A549 (cell line): ENCODE measurements around the gene LPCAT1. TPM values are rescaled to one million over a fixed set of nuclear protein-coding genes. Genes with fewer than 3 reads are reported as not detected.
A peak's percentile ranks its signal among the peaks of the same experiment; 100 is the strongest.

Experiments
- ATAC-seq, 2 experiments: fragments of 200-7000 bp in 1 of 2; fragments of >200 bp in 1 of 2; cut with Nextera tagmentation in 1 of 2; cut with Tn5 transposase in 1 of 2; 3 replicates each; pipeline versions ENCODE4 v1.8.0 to v1.9.1; 2018 to 2020; ENCODE audit warnings: mild to moderate bottlenecking in 1 of 2, moderate library complexity in 1 of 2
- CTCF ChIA-PET: fragments of 300-600 bp; sonication (Branson Sonifier 250); formaldehyde crosslinking; extraction: SDS; loops from one replicate; lab custom pipeline; 2021; ENCODE audit warnings: antibody characterized with exemption, inconsistent platforms; lab: Yijun Ruan, JAX
- POLR2A ChIA-PET: fragments of 350-600 bp; formaldehyde crosslinking; extraction: SDS; loops from one replicate; lab custom pipeline; 2021; ENCODE audit warnings: antibody characterized with exemption, inconsistent platforms; lab: Yijun Ruan, JAX
- DNase-seq, 2 experiments: peaks; one replicate each; pipeline versions ENCODE4 v3.0.0 to v3.0.0-alpha.2; 2011 to 2016; ENCODE audit warnings: low read depth in 1 of 2, low spot score in 1 of 2
- FAIRE-seq: peaks from 2 replicates; lab custom pipeline; 2011; peaks lifted over from hg19 to GRCh38; lab: Jason Lieb, UNC
- H3K27ac ChIP-seq, 2 experiments: fragments of >200 bp; sonication (Bioruptor Twin); formaldehyde crosslinking; 3 replicates each; pipeline ENCODE4 v1.5.1; 2016 to 2017
- H3K4me1 ChIP-seq: fragments of >200 bp; sonication (Bioruptor Twin); formaldehyde crosslinking; 3 replicates; pipeline ENCODE4 v1.6.1; 2016
- H3K4me2 ChIP-seq: fragments of >200 bp; sonication (Bioruptor Twin); formaldehyde crosslinking; 3 replicates; pipeline ENCODE4 v1.6.1; 2016
- H3K4me3 ChIP-seq: fragments of >200 bp; sonication (Bioruptor Twin); formaldehyde crosslinking; 3 replicates; pipeline ENCODE4 v1.5.1; 2016
- H3K9me3 ChIP-seq: fragments of >200 bp; sonication (Bioruptor Twin); formaldehyde crosslinking; 3 replicates; pipeline ENCODE4 v1.6.1; 2016
- ATOH8 ChIP-seq: fragments of 250-450 bp; sonication (Bioruptor Pico); IDR thresholded peaks from 2 replicates; pipeline ENCODE4 v1.5.0; 2020; ENCODE audit warnings: low read depth, mild to moderate bottlenecking, moderate library complexity
- CBX2 ChIP-seq: fragments of 200-600 bp; sonication (generic); IDR thresholded peaks from 2 replicates; pipeline ENCODE4 v1.6.1; 2016; ENCODE audit warnings: low read depth, mild to moderate bottlenecking, borderline replicate concordance
- CBX8 ChIP-seq: fragments of 200-600 bp; sonication (generic); IDR thresholded peaks from 2 replicates; pipeline ENCODE4 v1.6.1; 2016
- CHD2 ChIP-seq: fragments of 150-350 bp; IDR thresholded peaks from 2 replicates; pipeline ENCODE4 v1.6.1; 2014; ENCODE audit warnings: low read length; ENCODE audit not compliant: partially characterized antibody
- E2F6 ChIP-seq: IDR thresholded peaks from 2 replicates; pipeline ENCODE4 v1.6.1; 2012; ENCODE audit warnings: low read depth, borderline replicate concordance
- EHF ChIP-seq: fragments of 250-450 bp; sonication (Bioruptor Pico); IDR thresholded peaks from 2 replicates; pipeline ENCODE4 v1.5.0; 2020; ENCODE audit warnings: mild to moderate bottlenecking
- ELK1 ChIP-seq: fragments of 150-350 bp; IDR thresholded peaks from 2 replicates; pipeline ENCODE4 v1.6.1; 2014; ENCODE audit warnings: low read depth, mild to moderate bottlenecking, low read length
- EP300 ChIP-seq, 2 experiments: fragments of >200 bp; sonication (Bioruptor Twin); formaldehyde crosslinking; IDR thresholded peaks; 2 replicates in 1 of 2; 3 replicates in 1 of 2; pipeline ENCODE4 v1.6.1; 2016 to 2017
- FOXS1 ChIP-seq: fragments of 250-450 bp; sonication (Bioruptor Pico); IDR thresholded peaks from 2 replicates; pipeline ENCODE4 v1.5.0; 2020; ENCODE audit warnings: mild to moderate bottlenecking, moderate library complexity
- JUN ChIP-seq, 2 experiments: fragments of >200 bp; sonication (Bioruptor Twin); formaldehyde crosslinking; IDR thresholded peaks; 2 replicates in 1 of 2; 3 replicates in 1 of 2; pipeline ENCODE4 v1.6.1; 2016 to 2017
- MAZ ChIP-seq: fragments of 150-350 bp; IDR thresholded peaks from 2 replicates; pipeline ENCODE4 v1.6.1; 2014; ENCODE audit warnings: antibody characterized with exemption, low read depth, low read length, borderline replicate concordance
- NPAS2 ChIP-seq: fragments of 250-450 bp; sonication (Bioruptor Pico); IDR thresholded peaks from 2 replicates; pipeline ENCODE4 v1.8.0; 2022; ENCODE audit warnings: mild to moderate bottlenecking, moderate library complexity, borderline replicate concordance
- PBX3 ChIP-seq: IDR thresholded peaks from 2 replicates; pipeline ENCODE4 v1.6.1; 2012
- PHF8 ChIP-seq: fragments of 200-600 bp; sonication (generic); IDR thresholded peaks from 2 replicates; pipeline ENCODE4 v1.6.1; 2016; ENCODE audit warnings: low read depth, mild to moderate bottlenecking, antibody characterized with exemption, moderate library complexity, borderline replicate concordance
- POLR2A ChIP-seq: IDR thresholded peaks from 2 replicates; pipeline ENCODE4 v1.6.1; 2012; ENCODE audit warnings: mild to moderate bottlenecking, low read length
- POLR2AphosphoS2 ChIP-seq: conservative IDR thresholded peaks from 2 replicates; pipeline ENCODE4 v1.6.1; 2012; ENCODE audit warnings: low read length, improper control_type of control experiment, inconsistent platforms
- RAD21 ChIP-seq, 2 experiments: fragments of >200 bp in 1 of 2; sonication (Bioruptor Twin) in 1 of 2; formaldehyde crosslinking in 1 of 2; IDR thresholded peaks in 1 of 2; conservative IDR thresholded peaks in 1 of 2; 2 replicates in 1 of 2; 3 replicates in 1 of 2; pipeline ENCODE4 v1.6.1; 2012 to 2018; ENCODE audit warnings: inconsistent platforms in 1 of 2
- REST ChIP-seq: fragments of 200-600 bp; sonication (generic); IDR thresholded peaks from 2 replicates; pipeline ENCODE4 v1.6.1; 2016; ENCODE audit warnings: antibody characterized with exemption, mild to moderate bottlenecking, moderate library complexity
- RNF2 ChIP-seq: fragments of 200-600 bp; sonication (generic); IDR thresholded peaks from 2 replicates; pipeline ENCODE4 v1.6.1; 2016; ENCODE audit warnings: low read depth, mild to moderate bottlenecking, antibody characterized with exemption, moderate library complexity, borderline replicate concordance
- ZSCAN20 ChIP-seq: fragments of 250-450 bp; sonication (Bioruptor Pico); IDR thresholded peaks from 2 replicates; pipeline ENCODE4 v1.8.0; 2022; ENCODE audit warnings: mild to moderate bottlenecking, moderate library complexity
- WGBS: methylation state at CpG from one replicate; pipeline ENCODE4 v1.1.6; 2017; ENCODE audit errors: missing lambda C conversion rate; 5-methylcytosine and 5-hydroxymethylcytosine counted together
- polyA plus RNA-seq, 4 experiments: library from polyadenylated mRNA; depleted of rRNA in 3 of 4; stranded (reverse); fragments of >200 nt; fragmentation: RNase III in 1 of 4; extraction: RNeasy Plus Mini Kit Qiagen cat#74134 plus additional on column Dnase treatment in 1 of 4; gene quantifications; 2 replicates in 3 of 4; 3 replicates in 1 of 4; pipeline ENCODE4 v1.2.3, GENCODE V29; 2011 to 2017

The LPCAT1 gene
- polyA plus RNA-seq, 2 of the 4 experiments (the other 2 are of a cell fraction): 22.9 to 74.9 TPM

GRCh38 chr5:1557114-1557873 lies 33.5 kb upstream of the LPCAT1 start:
- Histone ChIP-seq H3K4me2 (no peak overlapping the region), H3K9me3 (no peaks in the 10 kb centered on the region), H3K27ac (peak overlapping the region in 1 of 2 experiments; percentile 90; a peak in 3 of 6 replicates)
- ATAC-seq (no peak), DNase-seq (no peak)
- TF ChIP-seq REST: no peak
- TF ChIP-seq JUN (IDR thresholded peaks at IDR 0.05): no peak
- TF ChIP-seq PHF8: no peak
- no peak for TF ChIP-seq RNF2
- TF ChIP-seq EHF: no peak
- no peak for TF ChIP-seq ELK1
- TF ChIP-seq ZSCAN20 (CRISPR knock-in tag): no peak
- no peak for TF ChIP-seq RAD21 (conservative IDR thresholded peaks at IDR 0.05 in 1 of 2, IDR thresholded peaks at IDR 0.05 in 1 of 2)
- TF ChIP-seq POLR2AphosphoS2: no peak
- TF ChIP-seq ATOH8 (CRISPR knock-in tag): no peak
- TF ChIP-seq FOXS1 (CRISPR knock-in tag): no peak
- no peak for TF ChIP-seq CBX2
- no peak for TF ChIP-seq E2F6
- no peak for TF ChIP-seq EP300 (IDR thresholded peaks at IDR 0.05)
- no peak for TF ChIP-seq CHD2
- TF ChIP-seq POLR2A: no peak
- TF ChIP-seq CBX8: no peak
- TF ChIP-seq MAZ: no peak
- no peak for TF ChIP-seq NPAS2
- no peak for TF ChIP-seq PBX3
- TF ChIP-seq, all 56 proteins: peak for 0
- 83% methylated on average over 16 of the region's 22 CpGs for WGBS
- no peak for FAIRE-seq
- no peak overlapping the region for H3K4me3 ChIP-seq
- peaks cover 24% of the 10 kb centered on the region for H3K4me1 ChIP-seq
- POLR2A ChIA-PET: no interaction called here
- CTCF ChIA-PET: interaction anchor here (1.3 kb wide), 1 partner anchor 46 kb away, joined by 3 read pairs; no protein-coding TSS in a partner anchor
